ENCODE results near the gene CEP112.
A peak's percentile ranks its signal among the peaks of the same experiment; 100 is the strongest.

CEP112 gene

GRCh38 chr17:65893692-65894279 lies 298.1 kb downstream of the CEP112 start:
- H3K27me3 Mint-ChIP-seq (ENCODE audit: low read depth): no peaks in the 10 kb centered on the region
- no peaks in the 10 kb centered on the region for H3K9me3 Mint-ChIP-seq
- no peaks in the 10 kb centered on the region for H3K4me1 Mint-ChIP-seq
- H3K27ac Mint-ChIP-seq: no peak overlapping the region
- no peak overlapping the region for H3K4me3 Mint-ChIP-seq
- no peak for TF ChIP-seq CTCF (IDR thresholded peaks at IDR 0.05; ENCODE audit: unreplicated experiment in 3 of 3)
- no peaks in the 10 kb centered on the region for H3K36me3 Mint-ChIP-seq (ENCODE audit: low read depth)

GRCh38 chr17:65892912-65893377 lies 299.0 kb downstream of the CEP112 start:
- no peak for TF ChIP-seq CTCF (IDR thresholded peaks at IDR 0.05; ENCODE audit: unreplicated experiment in 3 of 3)
- no peak overlapping the region for H3K27ac Mint-ChIP-seq
- H3K4me3 Mint-ChIP-seq: no peak overlapping the region
- H3K4me1 Mint-ChIP-seq: peaks cover 2% of the 10 kb centered on the region
- H3K27me3 Mint-ChIP-seq (ENCODE audit: low read depth): no peaks in the 10 kb centered on the region
- H3K9me3 Mint-ChIP-seq: no peaks in the 10 kb centered on the region
- no peaks in the 10 kb centered on the region for H3K36me3 Mint-ChIP-seq (ENCODE audit: low read depth)

- H3K36me3 Mint-ChIP-seq (ENCODE audit: low read depth): no peaks in the 10 kb centered on the region
- peaks cover 3% of the 10 kb centered on the region for H3K4me1 Mint-ChIP-seq
- TF ChIP-seq CTCF (IDR thresholded peaks at IDR 0.05; ENCODE audit: unreplicated experiment in 3 of 3): no peak
- no peaks in the 10 kb centered on the region for H3K27me3 Mint-ChIP-seq (ENCODE audit: low read depth)
- no peaks in the 10 kb centered on the region for H3K9me3 Mint-ChIP-seq
- no peak overlapping the region for H3K27ac Mint-ChIP-seq
- H3K4me3 Mint-ChIP-seq: no peak overlapping the region
These were observed 300.6 kb downstream of the CEP112 start for GRCh38 chr17:65891231-65891735.

- Mint-ChIP-seq H3K27me3 (ENCODE audit: low read depth) (no peaks in the 10 kb centered on the region), H3K4me1 (peaks cover 3% of the 10 kb centered on the region), H3K36me3 (ENCODE audit: low read depth) (no peaks in the 10 kb centered on the region), H3K9me3 (no peaks in the 10 kb centered on the region), H3K4me3 (no peak overlapping the region), H3K27ac (no peak overlapping the region)
- TF ChIP-seq CTCF (IDR thresholded peaks at IDR 0.05; ENCODE audit: unreplicated experiment in 3 of 3): no peak
These were observed 303.3 kb downstream of the CEP112 start for GRCh38 chr17:65888649-65889048.

GRCh38 chr17:65886315-65887245 lies 305.4 kb downstream of the CEP112 start:
- no peaks in the 10 kb centered on the region for H3K36me3 Mint-ChIP-seq (ENCODE audit: low read depth)

More at GRCh38 chr17:65886315-65887245, 305.4 kb downstream of the CEP112 start:
- no peak overlapping the region for H3K4me3 Mint-ChIP-seq
- H3K27ac Mint-ChIP-seq: peak overlapping the region in 1 of 3 experiments; percentile 51
- TF ChIP-seq CTCF (IDR thresholded peaks at IDR 0.05; ENCODE audit: unreplicated experiment in 3 of 3): no peak
- H3K27me3 Mint-ChIP-seq (ENCODE audit: low read depth): no peaks in the 10 kb centered on the region
- no peaks in the 10 kb centered on the region for H3K9me3 Mint-ChIP-seq
- peaks cover 3% of the 10 kb centered on the region for H3K4me1 Mint-ChIP-seq
